NCI-H526 (cell line): ENCODE measurements around the gene PPP1R17.

Experiments used
- DNase-seq, 2 experiments: peaks; one replicate each; lab custom pipeline; 2025; lab: John Stamatoyannopoulos, UW

Gene PPP1R17

GRCh38 chr7:31687024-31687748 is at the start of gene PPP1R17:
PPP1R17 (plus strand) TSS chr7:31687215; CDS start chr7:31692442, 5,227 bp downstream.
- no peak for DNase-seq

GRCh38 chr7:31640381-31640780 is 46.6 kb upstream of the PPP1R17 start:
- no peak for DNase-seq

- no peak for DNase-seq
Measured at GRCh38 chr7:31642681-31643115, 44.3 kb upstream of the PPP1R17 start.

- no peak for DNase-seq
Measured at GRCh38 chr7:31646942-31647341, 40.1 kb upstream of the PPP1R17 start.

GRCh38 chr7:31647511-31647910 is 39.5 kb upstream of the PPP1R17 start:
- no peak for DNase-seq

- DNase-seq, result no peak
Measured at GRCh38 chr7:31648288-31648687, 38.7 kb upstream of the PPP1R17 start.

GRCh38 chr7:31648880-31649279 is 38.1 kb upstream of the PPP1R17 start:
- no peak for DNase-seq

- peak in 1 of 2 experiments; percentile 8 for DNase-seq
Measured at GRCh38 chr7:31651234-31652062, 35.6 kb upstream of the PPP1R17 start.

GRCh38 chr7:31652063-31652326 is 35.0 kb upstream of the PPP1R17 start:
- DNase-seq, result no peak

- DNase-seq, result no peak
Measured at GRCh38 chr7:31663072-31663471, 23.9 kb upstream of the PPP1R17 start.

GRCh38 chr7:31664890-31665289 is 22.1 kb upstream of the PPP1R17 start:
- no peak for DNase-seq

GRCh38 chr7:31665546-31665945 is 21.5 kb upstream of the PPP1R17 start:
- DNase-seq, result no peak

- DNase-seq, result no peak
Measured at GRCh38 chr7:31669461-31669860, 17.6 kb upstream of the PPP1R17 start.

- DNase-seq, result no peak
Measured at GRCh38 chr7:31679574-31680305, 7.3 kb upstream of the PPP1R17 start.

- DNase-seq, result no peak
Measured at GRCh38 chr7:31683445-31684225, 3.4 kb upstream of the PPP1R17 start.

GRCh38 chr7:31688372-31688771 is 1.4 kb downstream of the PPP1R17 start:
- DNase-seq, result peak in 1 of 2 experiments; percentile 2

- DNase-seq, result no peak
Measured at GRCh38 chr7:31688996-31689395, 2.0 kb downstream of the PPP1R17 start.

- DNase-seq, result no peak
Measured at GRCh38 chr7:31690935-31691334, 3.9 kb downstream of the PPP1R17 start.

- no peak for DNase-seq
Measured at GRCh38 chr7:31692451-31692850, 5.4 kb downstream of the PPP1R17 start.

- no peak for DNase-seq
Measured at GRCh38 chr7:31692871-31693270, 5.9 kb downstream of the PPP1R17 start.

GRCh38 chr7:31695859-31696614 is 9.0 kb downstream of the PPP1R17 start:
- no peak for DNase-seq
